PC-3 (cell line): ENCODE results near the gene TMEM42.

ENCODE experiments used
- EZH2 ChIP-seq: fragments of 300-600 bp; sonication (generic); IDR thresholded peaks from one replicate; pipeline ENCODE4 v1.6.1; 2017; ENCODE audit warnings: antibody characterized with exemption, mild to moderate bottlenecking, low read length; ENCODE audit not compliant: unreplicated experiment
- EZH2phosphoT487 ChIP-seq: fragments of 300-600 bp; sonication (generic); IDR thresholded peaks from 2 replicates; pipeline ENCODE4 v1.6.1; 2018; ENCODE audit warnings: mild to moderate bottlenecking, antibody characterized with exemption, low read length, borderline replicate concordance
- TF ChIP-seq, protein P1 (sequence below): fragments of 300-600 bp; sonication (generic); conservative IDR thresholded peaks from 2 replicates; pipeline ENCODE4 v1.5.1; 2017; ENCODE audit warnings: antibody characterized with exemption, low read depth, mild to moderate bottlenecking, low read length

DNA sequence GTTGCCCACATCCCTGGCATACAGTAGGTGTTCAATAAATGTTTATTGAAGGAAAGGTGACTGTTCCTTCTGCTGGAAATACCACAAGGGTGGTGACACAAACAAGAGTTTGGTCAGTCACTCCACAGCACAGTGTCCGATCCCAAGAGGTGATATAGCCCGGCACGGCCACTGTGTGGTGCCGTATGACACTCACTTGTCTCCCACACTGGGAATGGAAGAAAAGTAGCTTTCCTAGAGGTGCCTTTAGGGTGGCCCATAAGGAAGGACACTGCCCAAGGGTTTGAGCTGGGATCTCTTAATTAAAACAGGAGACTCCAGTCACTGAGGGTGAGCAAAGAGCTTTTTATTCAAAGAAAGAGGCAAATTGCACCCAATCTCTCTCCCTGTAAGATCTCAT lies 53.2 kb downstream of the TMEM42 start:
- TF ChIP-seq, protein P1, sequence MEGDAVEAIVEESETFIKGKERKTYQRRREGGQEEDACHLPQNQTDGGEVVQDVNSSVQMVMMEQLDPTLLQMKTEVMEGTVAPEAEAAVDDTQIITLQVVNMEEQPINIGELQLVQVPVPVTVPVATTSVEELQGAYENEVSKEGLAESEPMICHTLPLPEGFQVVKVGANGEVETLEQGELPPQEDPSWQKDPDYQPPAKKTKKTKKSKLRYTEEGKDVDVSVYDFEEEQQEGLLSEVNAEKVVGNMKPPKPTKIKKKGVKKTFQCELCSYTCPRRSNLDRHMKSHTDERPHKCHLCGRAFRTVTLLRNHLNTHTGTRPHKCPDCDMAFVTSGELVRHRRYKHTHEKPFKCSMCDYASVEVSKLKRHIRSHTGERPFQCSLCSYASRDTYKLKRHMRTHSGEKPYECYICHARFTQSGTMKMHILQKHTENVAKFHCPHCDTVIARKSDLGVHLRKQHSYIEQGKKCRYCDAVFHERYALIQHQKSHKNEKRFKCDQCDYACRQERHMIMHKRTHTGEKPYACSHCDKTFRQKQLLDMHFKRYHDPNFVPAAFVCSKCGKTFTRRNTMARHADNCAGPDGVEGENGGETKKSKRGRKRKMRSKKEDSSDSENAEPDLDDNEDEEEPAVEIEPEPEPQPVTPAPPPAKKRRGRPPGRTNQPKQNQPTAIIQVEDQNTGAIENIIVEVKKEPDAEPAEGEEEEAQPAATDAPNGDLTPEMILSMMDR, result peak; percentile 77
- TF ChIP-seq EZH2, result no peak
- no peak for TF ChIP-seq EZH2phosphoT487
